Ishikawa (cell line): Measurements from ENCODE around the gene NDUFC2.

Source experiments
- EP300 ChIP-seq: IDR thresholded peaks from 2 replicates; pipeline ENCODE4 v1.6.1; 2012; ENCODE audit warnings: borderline replicate concordance
- ZBTB7A ChIP-seq: IDR thresholded peaks from 2 replicates; pipeline ENCODE4 v1.6.1; 2012; ENCODE audit warnings: low read depth
- TF ChIP-seq, protein P1 (sequence below): IDR thresholded peaks from 2 replicates; pipeline ENCODE4 v1.6.1; 2012; ENCODE audit warnings: low read depth, mild to moderate bottlenecking
- TF ChIP-seq, protein P2 (sequence below): IDR thresholded peaks from 2 replicates; pipeline ENCODE4 v1.6.1; 2012

- TF ChIP-seq EP300 (no peak), ZBTB7A (no peak)
- TF ChIP-seq, protein P1, sequence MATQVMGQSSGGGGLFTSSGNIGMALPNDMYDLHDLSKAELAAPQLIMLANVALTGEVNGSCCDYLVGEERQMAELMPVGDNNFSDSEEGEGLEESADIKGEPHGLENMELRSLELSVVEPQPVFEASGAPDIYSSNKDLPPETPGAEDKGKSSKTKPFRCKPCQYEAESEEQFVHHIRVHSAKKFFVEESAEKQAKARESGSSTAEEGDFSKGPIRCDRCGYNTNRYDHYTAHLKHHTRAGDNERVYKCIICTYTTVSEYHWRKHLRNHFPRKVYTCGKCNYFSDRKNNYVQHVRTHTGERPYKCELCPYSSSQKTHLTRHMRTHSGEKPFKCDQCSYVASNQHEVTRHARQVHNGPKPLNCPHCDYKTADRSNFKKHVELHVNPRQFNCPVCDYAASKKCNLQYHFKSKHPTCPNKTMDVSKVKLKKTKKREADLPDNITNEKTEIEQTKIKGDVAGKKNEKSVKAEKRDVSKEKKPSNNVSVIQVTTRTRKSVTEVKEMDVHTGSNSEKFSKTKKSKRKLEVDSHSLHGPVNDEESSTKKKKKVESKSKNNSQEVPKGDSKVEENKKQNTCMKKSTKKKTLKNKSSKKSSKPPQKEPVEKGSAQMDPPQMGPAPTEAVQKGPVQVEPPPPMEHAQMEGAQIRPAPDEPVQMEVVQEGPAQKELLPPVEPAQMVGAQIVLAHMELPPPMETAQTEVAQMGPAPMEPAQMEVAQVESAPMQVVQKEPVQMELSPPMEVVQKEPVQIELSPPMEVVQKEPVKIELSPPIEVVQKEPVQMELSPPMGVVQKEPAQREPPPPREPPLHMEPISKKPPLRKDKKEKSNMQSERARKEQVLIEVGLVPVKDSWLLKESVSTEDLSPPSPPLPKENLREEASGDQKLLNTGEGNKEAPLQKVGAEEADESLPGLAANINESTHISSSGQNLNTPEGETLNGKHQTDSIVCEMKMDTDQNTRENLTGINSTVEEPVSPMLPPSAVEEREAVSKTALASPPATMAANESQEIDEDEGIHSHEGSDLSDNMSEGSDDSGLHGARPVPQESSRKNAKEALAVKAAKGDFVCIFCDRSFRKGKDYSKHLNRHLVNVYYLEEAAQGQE: no peak
- TF ChIP-seq, protein P2, sequence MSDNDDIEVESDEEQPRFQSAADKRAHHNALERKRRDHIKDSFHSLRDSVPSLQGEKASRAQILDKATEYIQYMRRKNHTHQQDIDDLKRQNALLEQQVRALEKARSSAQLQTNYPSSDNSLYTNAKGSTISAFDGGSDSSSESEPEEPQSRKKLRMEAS: no peak
Measured at GRCh38 chr11:78044706-78045105, 35.0 kb downstream of the NDUFC2 start.
